OCI-M1 (cell line): Measurements from ENCODE around the gene CPM.

ENCODE experiments used
- DNase-seq: peaks from one replicate; lab custom pipeline; 2025; lab: John Stamatoyannopoulos, UW

CPM gene

DNA sequence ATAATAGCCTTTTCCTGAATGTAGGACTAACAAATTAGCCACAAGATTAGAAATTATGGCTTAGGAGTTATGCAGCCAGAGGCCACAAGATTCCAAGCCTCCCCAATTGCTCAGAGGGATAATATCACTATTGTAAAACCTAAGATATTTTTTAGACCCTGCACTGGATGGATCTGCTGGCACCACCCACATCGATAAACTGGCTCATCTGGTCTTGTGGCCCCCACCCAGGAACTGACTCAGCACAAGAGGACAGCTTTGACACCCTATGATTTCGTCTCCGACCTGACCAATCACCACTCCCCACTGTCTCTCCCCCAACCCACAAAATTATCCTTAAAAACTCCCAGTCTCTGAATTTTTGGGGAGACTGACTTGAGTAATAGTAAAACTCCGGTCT is 54.7 kb downstream of the CPM start:
- no peak for DNase-seq

- no peak for DNase-seq
Observed at GRCh38 chr12:68877583-68877982, 55.4 kb downstream of the CPM start.

DNA sequence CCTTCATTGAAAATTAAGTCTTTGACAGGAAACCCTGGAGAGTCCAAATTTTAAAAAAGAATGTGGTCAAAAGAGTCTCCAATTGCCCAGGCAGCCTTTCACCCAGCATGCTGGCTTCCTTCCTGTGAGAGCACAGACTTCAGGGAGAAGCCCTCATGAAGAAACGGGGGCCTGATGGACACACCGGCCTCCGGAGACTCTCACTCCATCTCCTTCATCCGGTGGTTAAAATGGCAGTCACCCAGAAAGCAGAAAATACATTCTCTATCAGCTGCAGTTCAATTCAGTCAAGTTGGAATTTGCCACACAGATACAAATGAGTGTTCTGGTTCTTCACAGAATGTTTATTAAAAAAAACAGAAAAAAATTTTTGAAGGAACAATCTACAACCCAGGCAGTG is 56.5 kb downstream of the CPM start:
- DNase-seq = no peak

GRCh38 chr12:68873316-68873715 is 59.7 kb downstream of the CPM start:
- DNase-seq = no peak

DNA sequence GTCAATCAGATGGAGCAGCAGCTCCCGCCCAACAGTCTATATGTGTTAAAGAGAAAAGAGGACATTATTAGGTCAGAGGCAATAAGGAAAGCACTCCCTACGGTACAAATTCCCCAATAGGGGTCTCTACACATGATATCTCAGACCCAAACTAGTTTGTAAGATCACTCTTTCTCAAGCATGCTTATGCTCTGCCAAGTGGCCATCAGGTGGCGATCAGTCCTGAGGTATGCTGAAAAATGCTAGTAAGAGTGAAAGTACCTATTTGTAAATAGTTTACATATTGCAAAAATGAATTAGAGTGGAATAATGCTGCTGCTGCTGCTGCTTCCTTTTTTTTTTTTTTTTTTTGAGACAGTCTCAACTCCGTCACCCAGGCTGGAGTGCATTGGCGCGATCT is 61.0 kb downstream of the CPM start:
- peak; percentile 32 for DNase-seq

- DNase-seq = no peak
Observed at GRCh38 chr12:68871396-68871795, 61.6 kb downstream of the CPM start.

DNA sequence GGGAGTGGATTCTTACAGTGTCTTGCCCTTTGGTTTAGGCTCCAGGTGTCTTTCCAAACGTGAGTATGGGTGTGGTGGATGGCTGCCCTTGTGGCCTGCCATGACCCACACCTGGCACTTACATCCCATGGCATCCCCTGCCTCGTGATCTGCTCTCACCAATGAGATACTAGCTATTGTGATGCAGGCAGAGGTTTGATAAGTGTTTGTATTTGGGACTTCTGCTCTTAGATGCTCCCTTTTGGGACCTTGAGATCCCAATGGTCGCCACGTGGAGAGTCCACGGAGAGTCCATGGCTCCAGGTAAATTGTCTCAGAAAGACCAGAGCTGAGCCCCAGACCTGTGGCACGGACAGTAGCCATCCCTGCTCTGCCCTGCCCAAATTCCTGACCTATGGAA is 62.5 kb downstream of the CPM start:
- no peak for DNase-seq

- DNase-seq = no peak
Observed at GRCh38 chr12:68870011-68870410, 63.0 kb downstream of the CPM start.

GRCh38 chr12:68868043-68868790 is 64.8 kb downstream of the CPM start:
- DNase-seq = no peak

DNA sequence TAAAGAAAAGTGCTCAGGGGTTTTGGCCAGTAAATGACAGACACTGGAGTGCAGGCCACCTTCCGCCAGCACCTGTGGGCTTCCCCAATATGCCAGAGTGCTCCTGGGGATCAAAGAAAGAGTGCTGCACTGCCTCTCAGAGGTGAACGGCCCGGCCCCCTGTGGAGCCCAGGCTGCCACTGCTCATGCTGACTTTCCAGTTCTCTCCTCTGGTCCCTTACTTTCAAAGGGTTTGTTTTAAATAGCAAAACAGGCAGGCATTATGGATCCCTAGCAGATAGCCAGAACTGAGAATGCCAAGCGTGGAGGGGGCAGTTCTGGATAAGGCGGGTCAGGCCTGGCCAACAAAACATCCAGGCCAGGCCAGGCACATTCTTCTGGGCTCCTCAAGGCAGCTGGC is 65.4 kb downstream of the CPM start:
- no peak for DNase-seq

DNA sequence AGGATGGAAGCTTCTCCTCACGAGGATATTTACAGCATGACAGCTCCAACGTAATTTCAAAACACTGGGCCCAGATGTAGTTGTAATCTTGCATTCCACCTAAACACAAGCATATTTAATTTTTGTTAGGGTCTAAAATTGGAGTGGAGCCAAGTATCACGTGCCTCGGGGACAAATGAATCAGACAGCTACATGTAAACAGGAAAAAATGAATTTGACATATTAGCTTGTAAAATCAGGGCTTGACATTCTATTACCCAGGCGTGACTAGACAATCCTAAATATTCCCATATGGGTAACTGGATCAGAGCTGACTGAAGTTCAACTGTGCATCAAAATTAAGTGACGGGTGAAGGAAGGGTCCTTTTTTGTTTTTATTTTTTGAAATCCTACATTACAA is 66.0 kb downstream of the CPM start:
- DNase-seq = no peak

GRCh38 chr12:68865399-68866164 is 67.4 kb downstream of the CPM start:
- peak; percentile 69 for DNase-seq

DNA sequence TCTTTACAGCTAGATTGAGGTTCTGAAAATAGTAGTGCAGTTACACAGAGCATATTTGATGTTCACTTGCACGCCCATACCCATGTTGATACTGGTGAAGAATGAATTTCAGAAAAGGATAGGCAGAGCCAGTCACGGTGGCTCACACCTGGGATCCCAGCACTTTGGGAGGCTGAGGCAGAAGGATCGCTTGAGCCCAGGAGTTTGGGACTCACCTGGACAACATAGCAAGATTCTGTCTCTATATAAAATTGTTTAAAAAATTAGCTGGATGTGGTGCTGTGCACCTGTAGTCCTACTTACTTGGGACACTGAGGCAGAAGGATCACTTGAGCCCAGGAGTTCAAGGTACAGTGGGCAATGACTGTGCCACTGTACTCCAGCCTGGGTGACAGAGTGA is 68.4 kb downstream of the CPM start:
- no peak for DNase-seq

GRCh38 chr12:68863886-68864454 is 69.0 kb downstream of the CPM start:
- peak; percentile 79 for DNase-seq

DNA sequence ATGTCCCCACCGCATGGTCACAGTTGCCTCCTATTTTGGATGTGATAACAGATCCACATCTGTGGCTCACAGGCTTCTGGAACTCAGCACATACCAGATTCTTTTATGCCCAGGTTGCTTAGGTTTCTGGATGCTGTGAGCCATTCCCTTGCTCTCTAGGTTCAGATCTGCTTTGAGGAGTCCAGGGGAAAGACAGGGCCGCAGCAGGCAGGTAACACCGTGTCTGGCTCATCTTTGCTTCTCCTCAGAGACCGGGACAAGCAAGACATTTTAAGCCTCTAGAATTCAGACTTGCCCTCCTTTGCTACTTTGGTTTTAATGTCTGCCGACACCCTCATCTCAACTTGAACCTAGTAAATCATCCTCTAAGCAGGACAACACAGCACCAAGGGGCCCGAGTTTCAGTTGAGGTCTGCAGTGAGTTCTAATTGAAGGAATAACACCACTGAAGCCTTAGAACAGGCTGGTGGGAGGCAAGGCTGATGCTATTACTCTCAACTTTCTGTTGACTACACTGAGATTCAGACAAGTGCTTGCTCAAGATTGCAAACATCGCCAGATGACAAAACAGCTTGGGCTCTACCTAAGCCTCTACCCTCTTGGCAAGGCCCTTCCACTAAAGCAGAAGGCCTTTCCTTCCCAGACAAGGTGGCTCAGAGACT is 69.7 kb downstream of the CPM start:
- DNase-seq = no peak

DNA sequence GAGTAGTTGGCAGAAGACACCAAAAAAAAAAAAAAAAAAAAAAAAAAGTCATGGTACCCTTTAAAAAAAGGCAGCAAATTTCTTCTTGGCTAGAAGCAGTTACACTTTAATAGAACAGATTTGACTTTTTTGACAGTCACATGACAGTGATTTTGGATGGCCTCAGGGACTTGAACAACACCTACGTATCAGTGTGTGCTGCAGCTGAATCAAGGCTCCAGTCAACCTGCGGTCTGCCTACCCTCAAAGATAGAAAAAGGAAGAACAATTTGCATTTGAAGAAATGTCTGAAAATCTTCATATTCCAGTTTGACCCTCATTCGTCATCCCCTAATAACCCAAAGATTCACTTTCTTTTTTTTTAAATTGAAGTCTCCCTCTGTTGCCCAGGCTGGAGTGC is 71.1 kb downstream of the CPM start:
- DNase-seq = no peak

DNA sequence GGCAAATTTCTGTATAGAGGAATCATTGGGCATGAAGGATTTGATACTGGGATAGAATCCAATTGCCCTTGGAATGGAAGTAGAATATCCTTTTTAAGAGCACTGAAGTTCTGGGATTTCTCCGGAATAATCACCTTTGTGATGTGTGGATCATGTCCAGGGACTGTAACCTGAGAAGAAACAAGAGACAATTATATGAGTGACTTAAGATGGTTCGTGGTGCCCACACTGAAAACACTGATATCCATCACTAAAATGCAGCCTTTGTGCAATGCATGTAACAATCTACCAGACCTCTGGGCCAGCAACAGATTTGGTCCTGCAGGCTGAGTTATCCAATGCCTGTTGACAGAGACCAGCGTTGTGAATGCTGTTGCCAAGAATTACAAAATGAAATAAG is 76.5 kb downstream of the CPM start:
- DNase-seq = no peak

DNA sequence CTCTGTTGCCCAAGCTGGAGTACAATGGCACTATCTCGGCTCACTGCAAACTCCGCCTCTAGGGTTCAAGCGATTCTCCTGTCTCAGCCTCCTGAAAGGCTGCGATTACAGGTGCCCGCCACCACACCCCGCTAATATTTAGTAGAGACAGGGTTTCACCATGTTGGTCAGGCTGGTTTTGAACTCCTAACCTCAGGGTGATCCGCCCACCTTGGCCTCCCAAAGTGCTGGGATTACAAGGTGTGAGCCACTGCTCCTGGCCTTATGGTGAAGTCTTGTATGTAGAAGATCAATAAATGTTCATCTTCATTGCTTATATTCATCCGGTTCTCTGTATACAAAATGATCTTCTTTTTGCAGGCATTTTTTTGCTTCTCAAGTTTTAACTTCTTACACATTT is 77.2 kb downstream of the CPM start:
- no peak for DNase-seq

GRCh38 chr12:68855111-68855510 is 77.9 kb downstream of the CPM start:
- no peak for DNase-seq

DNA sequence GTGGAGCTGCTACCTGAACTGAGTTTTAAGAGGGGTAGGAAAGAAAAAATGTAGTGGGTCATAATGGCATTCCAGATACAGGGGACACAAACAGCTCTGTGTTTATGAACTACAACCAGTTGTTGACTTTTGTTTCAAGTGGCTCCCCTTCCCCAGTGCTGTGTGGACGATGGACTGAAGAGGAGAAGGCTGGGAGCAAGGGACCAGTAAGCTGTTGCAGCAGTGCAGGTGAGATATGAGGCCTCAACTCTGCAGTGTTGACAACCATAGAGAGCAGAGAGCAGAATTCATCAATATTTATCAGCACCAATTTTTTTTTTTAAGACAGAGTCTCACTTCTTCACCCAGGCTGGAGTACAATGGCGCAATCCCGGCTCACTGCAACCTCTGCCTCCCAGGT is 78.4 kb downstream of the CPM start:
- DNase-seq = no peak

DNA sequence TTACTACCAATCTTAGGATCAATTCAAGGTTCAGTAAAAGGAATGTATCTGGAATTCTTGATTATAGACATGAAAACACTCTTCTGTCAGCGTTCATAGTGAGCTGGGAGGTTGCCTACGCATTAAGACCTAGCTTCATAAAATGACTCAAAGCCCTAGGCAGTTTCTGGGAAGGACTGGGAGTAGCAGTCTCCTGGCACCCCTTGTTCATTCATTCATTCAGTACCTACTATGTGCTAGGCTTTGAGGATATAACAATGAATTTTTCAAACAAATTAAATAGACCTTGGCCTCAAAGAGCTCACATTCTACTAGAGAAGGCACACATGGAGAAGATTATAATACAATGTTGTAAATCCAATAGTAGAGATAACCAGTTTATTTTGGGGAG is 78.9 kb downstream of the CPM start:
- no peak for DNase-seq

- DNase-seq = no peak
Observed at GRCh38 chr12:68853396-68854077, 79.4 kb downstream of the CPM start.
